Thymus (tissue), 11 donors: Measurements from ENCODE around the gene NBAS. TPM values are rescaled to one million over a fixed set of nuclear protein-coding genes. Genes with fewer than 3 reads are reported as not detected.

Source experiments
- DNase-seq, 9 donors: peaks; one replicate each; pipeline ENCODE4 v3.0.0-alpha.2; 2013; ENCODE audit warnings: low spot score in 9 of 9, low read depth in 6 of 9, missing footprints in 1 of 9
- H3K27ac ChIP-seq, 2 donors: one replicate each; pipeline ENCODE4 v1.5.1; 2013; ENCODE audit warnings: control low read depth in 1 of 2, low read depth in 1 of 2, low read length in 1 of 2, mild to moderate bottlenecking in 1 of 2, moderate library complexity in 1 of 2
- H3K27me3 ChIP-seq, 2 donors: one replicate each; pipeline ENCODE4 v1.5.1; 2013; ENCODE audit warnings: low read length in 1 of 2; ENCODE audit not compliant: control insufficient read depth in 2 of 2, insufficient read depth in 1 of 2
- H3K36me3 ChIP-seq, 2 donors: one replicate each; pipeline ENCODE4 v1.5.1; 2013; ENCODE audit warnings: low read length in 1 of 2, mild to moderate bottlenecking in 1 of 2, moderate library complexity in 1 of 2; ENCODE audit not compliant: control insufficient read depth in 2 of 2, insufficient read depth in 2 of 2
- H3K4me1 ChIP-seq, 2 donors: one replicate each; pipeline ENCODE4 v1.5.1; 2013; ENCODE audit warnings: low read length in 2 of 2; ENCODE audit not compliant: control insufficient read depth in 2 of 2, insufficient read depth in 2 of 2
- H3K4me3 ChIP-seq, 2 donors: one replicate each; pipeline ENCODE4 v1.5.1; 2013; ENCODE audit warnings: low read length in 2 of 2, control low read depth in 1 of 2, mild to moderate bottlenecking in 1 of 2
- H3K9me3 ChIP-seq, 2 donors: one replicate each; pipeline ENCODE4 v1.5.1; 2013; ENCODE audit warnings: low read length in 1 of 2, mild to moderate bottlenecking in 1 of 2; ENCODE audit not compliant: control insufficient read depth in 2 of 2, insufficient read depth in 1 of 2
- WGBS: extraction: QIAGEN DNeasy Blood & Tissue Kit; methylation state at CpG from one replicate; pipeline ENCODE4 v1.1.7; 2013; 5-methylcytosine and 5-hydroxymethylcytosine counted together
- polyA plus RNA-seq: library from polyadenylated mRNA; stranded (reverse); fragments of 200-250 nt; gene quantifications from one replicate; pipeline ENCODE4 v1.2.3, GENCODE V29; 2013
- total RNA-seq: library from RNA; stranded (reverse); fragments of 120-200 nt; gene quantifications from one replicate; pipeline ENCODE4 v1.2.4, GENCODE V29; 2013
- donor health status: healthy.

The NBAS gene
- total and polyA plus RNA-seq, 2 donors: 31.4 to 36.9 TPM

DNA sequence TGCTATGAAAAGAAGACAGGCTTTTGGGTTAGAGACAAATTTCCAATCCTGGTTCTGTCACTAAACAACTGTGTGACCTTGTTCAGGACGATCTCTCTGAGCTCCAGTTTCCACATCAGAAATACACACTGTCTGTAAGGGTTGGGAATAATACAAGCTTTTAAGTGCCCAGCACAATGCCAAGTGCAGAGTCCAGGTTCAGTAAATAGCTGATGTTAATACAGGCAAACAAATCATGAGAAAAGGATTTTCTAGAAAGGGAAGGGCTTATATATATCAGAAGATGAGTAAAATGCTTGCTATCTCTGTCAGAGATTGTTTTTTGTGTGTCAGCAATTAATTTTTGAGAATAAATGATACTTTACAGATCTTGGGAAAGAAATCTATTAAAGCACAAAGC, 388.3 kb downstream of the NBAS start:
- Histone ChIP-seq H3K9me3 (no peaks in the 10 kb centered on the region), H3K27ac (no peak overlapping the region), H3K4me1 (peaks cover 0 to 2% of the 10 kb centered on the region in 2 donors), H3K36me3 (no peaks in the 10 kb centered on the region), H3K4me3 (no peak overlapping the region), H3K27me3 (no peaks in the 10 kb centered on the region)
- WGBS: 96% methylated on average over 1 of the region's 1 CpG
- no peak for DNase-seq

- no peaks in the 10 kb centered on the region for H3K4me1 ChIP-seq
- DNase-seq: no peak
- 76% methylated on average over 11 of the region's 11 CpGs for WGBS
- H3K4me3 ChIP-seq: no peak overlapping the region
- H3K9me3 ChIP-seq: no peaks in the 10 kb centered on the region
- peaks cover 0 to 3% of the 10 kb centered on the region in 2 donors for H3K36me3 ChIP-seq
- H3K27me3 ChIP-seq: no peaks in the 10 kb centered on the region
- H3K27ac ChIP-seq: no peak overlapping the region
Observed at GRCh38 chr2:15170070-15170775, 390.9 kb downstream of the NBAS start.

GRCh38 chr2:15169326-15170069, 391.6 kb downstream of the NBAS start:
- whole genome bisulfite sequencing: 95% methylated on average over 9 of the region's 9 CpGs
- H3K27ac ChIP-seq: no peak overlapping the region
- DNase-seq: no peak
- no peak overlapping the region for H3K4me3 ChIP-seq
- no peaks in the 10 kb centered on the region for H3K9me3 ChIP-seq
- no peaks in the 10 kb centered on the region for H3K27me3 ChIP-seq
- no peaks in the 10 kb centered on the region for H3K4me1 ChIP-seq
- H3K36me3 ChIP-seq: peaks cover 0 to 3% of the 10 kb centered on the region in 2 donors

- DNase-seq: no peak
- Histone ChIP-seq H3K27me3 (no peaks in the 10 kb centered on the region), H3K36me3 (peaks cover 0 to 3% of the 10 kb centered on the region in 2 donors), H3K9me3 (no peaks in the 10 kb centered on the region), H3K27ac (no peak overlapping the region), H3K4me3 (no peak overlapping the region), H3K4me1 (no peaks in the 10 kb centered on the region)
- WGBS: 96% methylated on average over 6 of the region's 6 CpGs
Observed at GRCh38 chr2:15168116-15168515, 393.0 kb downstream of the NBAS start.

- peaks cover 0 to 3% of the 10 kb centered on the region in 2 donors for H3K36me3 ChIP-seq
- no peak for DNase-seq
- 97% methylated on average over 12 of the region's 12 CpGs for WGBS
- no peaks in the 10 kb centered on the region for H3K27me3 ChIP-seq
- no peak overlapping the region for H3K4me3 ChIP-seq
- H3K27ac ChIP-seq: no peak overlapping the region
- H3K4me1 ChIP-seq: no peaks in the 10 kb centered on the region
- no peaks in the 10 kb centered on the region for H3K9me3 ChIP-seq
Observed at GRCh38 chr2:15166878-15167277, 394.3 kb downstream of the NBAS start.

GRCh38 chr2:15163326-15163725, 397.8 kb downstream of the NBAS start:
- Histone ChIP-seq H3K27me3 (no peaks in the 10 kb centered on the region), H3K36me3 (peaks cover 0 to 3% of the 10 kb centered on the region in 2 donors), H3K9me3 (no peaks in the 10 kb centered on the region), H3K27ac (no peak overlapping the region), H3K4me1 (peaks cover 0 to 8% of the 10 kb centered on the region in 2 donors), H3K4me3 (no peak overlapping the region)
- DNase-seq: no peak
- 98% methylated on average over 2 of the region's 2 CpGs for WGBS

DNA sequence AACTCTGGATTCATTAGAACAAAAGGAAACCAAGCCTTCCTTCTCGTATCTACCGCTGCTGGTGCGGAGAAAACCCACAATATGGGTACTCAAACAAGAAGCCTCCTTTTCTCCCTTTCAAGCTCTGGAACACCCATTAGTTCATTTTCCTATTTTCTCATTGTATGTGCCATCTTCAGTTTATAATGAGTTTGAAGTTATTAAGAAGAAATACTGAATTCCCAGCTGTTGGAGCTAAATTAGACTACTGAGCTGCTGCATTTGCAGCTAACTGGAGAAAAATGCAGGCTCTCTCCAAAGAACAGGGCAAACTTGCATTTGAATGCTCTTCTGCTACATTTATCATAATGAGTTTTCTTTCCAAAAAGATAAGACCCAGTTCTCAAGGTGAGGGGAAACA, 398.5 kb downstream of the NBAS start:
- WGBS: 90% methylated on average over 3 of the region's 3 CpGs
- Histone ChIP-seq H3K27ac (no peak overlapping the region), H3K27me3 (no peaks in the 10 kb centered on the region), H3K36me3 (peaks cover 0 to 3% of the 10 kb centered on the region in 2 donors), H3K9me3 (no peaks in the 10 kb centered on the region), H3K4me1 (peaks cover 0 to 14% of the 10 kb centered on the region in 2 donors), H3K4me3 (no peak overlapping the region)
- no peak for DNase-seq

DNA sequence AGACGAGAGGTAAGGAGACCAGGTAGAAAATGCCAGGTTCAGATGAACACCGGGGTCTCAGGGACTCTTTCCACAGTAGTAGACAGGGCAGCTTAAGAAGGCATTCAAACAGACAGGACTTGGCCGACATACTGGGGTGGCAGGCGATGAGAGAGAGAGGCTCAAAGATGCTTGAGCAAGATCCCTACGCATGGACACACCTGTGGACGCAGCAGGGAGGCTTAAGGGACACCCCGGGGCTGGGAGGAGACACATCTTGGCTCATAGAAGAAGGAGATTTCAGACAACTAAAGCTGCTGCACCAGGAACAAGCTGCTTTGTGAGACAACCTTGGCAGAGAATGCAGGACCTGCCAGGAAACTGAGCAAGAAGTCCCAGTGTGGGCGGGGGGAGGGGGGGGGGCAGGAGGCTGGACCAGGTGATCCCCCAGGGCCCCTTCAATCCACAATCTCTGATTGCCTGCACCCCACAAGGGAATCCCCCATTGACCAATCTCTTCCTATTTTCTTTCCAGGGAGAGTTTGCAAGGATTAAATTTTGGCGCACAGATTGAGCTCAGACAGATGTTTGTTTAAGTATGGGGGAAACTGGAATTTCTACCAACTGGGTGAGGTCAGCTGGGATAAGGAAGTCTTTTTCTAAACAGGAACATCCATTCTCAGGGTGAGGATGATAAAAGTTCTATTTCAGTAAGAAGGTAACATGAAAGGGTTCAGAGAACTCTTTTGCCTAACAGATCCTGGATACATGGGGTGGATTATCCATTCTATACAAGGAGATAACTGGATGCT, 400.7 kb downstream of the NBAS start:
- no peaks in the 10 kb centered on the region for H3K36me3 ChIP-seq
- no peaks in the 10 kb centered on the region for H3K9me3 ChIP-seq
- WGBS: 88% methylated on average over 9 of the region's 9 CpGs
- no peak for DNase-seq
- no peak overlapping the region for H3K4me3 ChIP-seq
- peaks cover 0 to 27% of the 10 kb centered on the region in 2 donors for H3K4me1 ChIP-seq
- no peak overlapping the region for H3K27ac ChIP-seq
- H3K27me3 ChIP-seq: no peaks in the 10 kb centered on the region

DNA sequence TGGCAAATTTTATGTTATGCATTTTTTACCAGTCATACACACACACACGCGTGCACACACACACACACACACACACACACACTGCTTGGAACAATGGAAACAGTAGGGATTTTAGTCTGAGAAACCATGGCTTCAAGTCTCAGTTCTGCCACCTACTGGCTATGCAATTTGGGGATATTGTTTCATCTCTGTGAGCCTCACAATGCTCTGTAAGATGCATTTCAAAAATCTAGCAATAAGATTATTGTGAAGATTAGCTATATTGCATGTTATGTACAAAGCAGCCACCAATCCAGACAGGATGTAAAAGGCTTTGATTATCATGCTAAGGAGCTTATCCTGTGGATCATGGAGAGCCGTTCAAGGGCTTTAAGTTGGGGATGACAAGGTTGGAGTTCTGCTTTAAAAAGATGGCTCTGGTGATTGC, 401.4 kb downstream of the NBAS start:
- Histone ChIP-seq H3K27ac (peak overlapping the region in 1 of 2 donors; percentile 21), H3K9me3 (no peaks in the 10 kb centered on the region), H3K27me3 (no peaks in the 10 kb centered on the region), H3K36me3 (no peaks in the 10 kb centered on the region), H3K4me1 (peaks cover 2 to 29% of the 10 kb centered on the region in 2 donors), H3K4me3 (no peak overlapping the region)
- 39% methylated on average over 3 of the region's 3 CpGs for WGBS
- DNase-seq: peak in 3 of 9 donors; percentile 28 to 67 (median 50)
